GM18873 (cell line): Measurements from ENCODE around the gene SWSAP1.
"Not testable (repeated sequence)": the region's sequence is repeated elsewhere in the genome, so short reads cannot be mapped to it uniquely, and the experiment has no call there.

ENCODE experiments used
- ATAC-seq: cut with Tn5 transposase; IDR thresholded peaks from one replicate; pipeline ENCODE4 v1.9.1; 2021; ENCODE audit warnings: mild to moderate bottlenecking, moderate library complexity, moderate number of reproducible peaks; ENCODE audit not compliant: unreplicated experiment, low FRiP score

The SWSAP1 gene

DNA sequence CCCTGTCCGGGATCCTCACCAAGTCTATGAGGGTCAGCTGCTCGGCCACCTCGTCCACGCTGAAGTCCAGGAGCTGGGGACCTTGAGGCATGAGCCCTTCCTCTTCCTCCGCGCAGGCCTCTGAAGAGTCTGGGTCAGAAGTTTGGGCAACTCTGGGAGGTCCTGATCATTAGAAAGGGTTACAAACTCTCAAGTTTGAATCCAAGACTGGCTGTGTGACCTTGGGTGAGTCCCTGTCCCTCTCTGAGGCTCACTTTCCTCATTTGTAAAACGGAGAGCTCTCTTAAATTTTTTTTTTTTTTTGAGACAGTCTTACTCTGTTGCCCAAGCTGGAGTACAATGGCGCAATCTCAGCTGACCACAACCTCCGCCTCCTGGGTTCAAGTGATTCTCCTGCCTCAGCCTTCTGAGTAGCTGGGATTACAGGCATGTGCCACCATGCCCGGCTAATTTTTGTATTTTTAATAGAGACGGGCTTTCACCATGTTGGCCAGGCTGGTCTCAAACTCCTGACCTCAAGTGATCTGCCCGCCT lies 32.3 kb downstream of the SWSAP1 start:
- not testable (repeated sequence) for ATAC-seq

DNA sequence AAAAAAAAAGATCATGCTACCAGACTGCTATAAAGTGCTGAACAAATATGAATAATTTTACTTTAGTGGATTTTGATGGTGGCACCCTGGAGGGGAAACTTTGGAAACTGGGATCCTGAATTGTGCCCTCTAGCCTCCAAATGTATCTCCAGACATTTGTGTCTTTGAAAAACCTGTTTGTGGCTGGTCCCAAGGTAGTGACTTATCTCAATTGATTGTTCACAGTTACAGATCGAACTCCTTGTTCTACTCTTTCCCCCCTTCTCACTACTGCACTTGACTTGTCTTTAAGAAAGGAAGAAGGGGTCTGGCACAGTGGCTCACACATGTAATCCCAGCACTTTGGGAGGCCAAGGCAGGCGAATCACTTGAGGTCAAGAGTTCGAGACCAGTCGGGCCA lies 34.1 kb downstream of the SWSAP1 start:
- ATAC-seq = no peak

DNA sequence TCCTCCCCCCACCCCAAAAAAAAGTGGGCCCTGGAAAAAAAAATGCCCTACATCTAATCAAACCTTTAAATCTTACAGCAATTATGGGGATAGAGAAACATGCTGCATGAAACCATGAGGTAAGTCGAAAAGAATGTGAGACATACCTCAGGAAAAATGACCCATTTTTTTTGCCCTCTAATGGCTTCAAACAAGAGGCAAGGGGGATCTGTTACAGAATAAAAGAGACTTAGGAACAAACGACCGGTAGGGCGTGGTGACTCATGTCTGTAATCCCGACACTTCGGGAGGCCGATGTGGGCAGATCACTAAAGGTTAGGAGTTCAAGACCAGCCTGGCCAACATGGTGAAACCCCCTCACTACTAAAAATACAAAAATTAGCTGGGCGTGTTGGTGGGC lies 36.2 kb downstream of the SWSAP1 start:
- ATAC-seq = no peak

DNA sequence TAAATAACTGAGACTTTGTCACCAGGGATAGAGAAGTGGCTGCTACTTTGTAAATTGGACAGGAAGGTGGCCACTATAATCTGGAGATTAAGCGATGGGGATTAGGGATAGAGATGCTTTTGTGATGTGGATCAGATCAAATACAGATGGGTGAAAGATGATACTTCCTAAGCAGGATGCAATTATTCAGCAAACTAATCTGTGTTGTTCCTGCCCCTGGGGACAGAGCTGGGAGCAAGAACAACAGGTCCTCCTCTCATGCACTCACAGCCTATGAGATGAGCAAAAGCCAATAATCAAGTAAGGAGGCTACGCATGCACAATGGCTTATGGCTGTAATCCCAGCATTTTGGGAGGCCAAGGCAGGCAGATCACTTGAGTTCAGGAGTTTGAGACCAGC lies 40.1 kb downstream of the SWSAP1 start:
- no peak for ATAC-seq

DNA sequence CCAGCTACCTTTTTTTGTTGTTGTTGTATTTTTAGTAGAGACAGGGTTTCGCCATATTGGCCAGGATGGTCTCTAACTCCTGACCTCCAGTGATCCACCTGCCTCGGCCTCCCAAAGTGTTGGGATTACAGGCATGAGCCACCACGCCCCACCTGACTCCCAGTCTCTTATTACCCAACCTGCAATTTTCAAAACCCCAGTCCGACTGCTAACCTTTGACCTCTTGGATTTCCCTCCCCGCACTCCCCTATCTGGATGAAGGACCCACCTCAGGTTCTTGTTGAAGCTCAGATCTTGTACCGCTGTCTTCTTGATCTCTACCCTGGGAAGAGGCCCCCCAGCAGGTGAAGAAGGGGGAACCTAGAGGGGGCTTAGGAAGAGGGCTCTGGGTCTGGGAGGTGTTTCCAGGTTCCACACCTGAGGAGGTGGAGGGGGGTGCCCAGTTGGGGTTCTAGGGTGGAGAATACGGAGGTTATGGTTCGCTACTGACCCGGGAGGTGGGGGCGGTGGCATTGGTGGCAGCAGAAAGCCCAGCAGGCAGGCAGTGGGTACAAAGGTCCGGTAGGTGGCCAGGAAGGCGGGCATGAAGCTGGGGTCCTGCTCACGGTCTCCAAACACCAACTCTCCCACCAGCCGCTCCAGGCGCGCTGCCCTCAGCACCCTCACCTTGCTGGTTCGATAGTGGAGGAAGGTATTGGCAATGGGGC lies 42.0 kb downstream of the SWSAP1 start:
- ATAC-seq = no peak

DNA sequence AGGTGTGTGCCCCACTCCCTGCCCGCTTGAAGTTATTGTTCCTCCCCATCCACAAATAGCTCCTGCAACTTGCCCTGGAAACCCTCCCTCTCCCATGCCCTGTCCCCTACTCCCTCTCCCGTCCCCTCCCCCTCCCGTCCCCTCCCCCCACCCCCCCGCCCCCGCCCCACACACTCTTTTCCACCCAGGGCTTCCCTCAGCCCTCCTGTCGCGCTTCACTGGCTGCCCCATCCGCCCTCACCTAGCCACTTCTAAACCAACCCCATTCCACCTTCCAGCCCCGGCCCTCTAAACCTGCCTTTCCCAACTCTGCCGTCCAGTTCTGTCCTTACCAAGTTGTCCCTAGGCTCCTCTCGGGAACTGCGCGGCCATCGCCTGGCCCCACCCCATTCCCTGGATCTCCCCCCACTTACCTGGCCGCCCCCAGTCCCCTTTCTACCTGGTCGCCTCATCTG lies 43.7 kb downstream of the SWSAP1 start:
- ATAC-seq = no peak

DNA sequence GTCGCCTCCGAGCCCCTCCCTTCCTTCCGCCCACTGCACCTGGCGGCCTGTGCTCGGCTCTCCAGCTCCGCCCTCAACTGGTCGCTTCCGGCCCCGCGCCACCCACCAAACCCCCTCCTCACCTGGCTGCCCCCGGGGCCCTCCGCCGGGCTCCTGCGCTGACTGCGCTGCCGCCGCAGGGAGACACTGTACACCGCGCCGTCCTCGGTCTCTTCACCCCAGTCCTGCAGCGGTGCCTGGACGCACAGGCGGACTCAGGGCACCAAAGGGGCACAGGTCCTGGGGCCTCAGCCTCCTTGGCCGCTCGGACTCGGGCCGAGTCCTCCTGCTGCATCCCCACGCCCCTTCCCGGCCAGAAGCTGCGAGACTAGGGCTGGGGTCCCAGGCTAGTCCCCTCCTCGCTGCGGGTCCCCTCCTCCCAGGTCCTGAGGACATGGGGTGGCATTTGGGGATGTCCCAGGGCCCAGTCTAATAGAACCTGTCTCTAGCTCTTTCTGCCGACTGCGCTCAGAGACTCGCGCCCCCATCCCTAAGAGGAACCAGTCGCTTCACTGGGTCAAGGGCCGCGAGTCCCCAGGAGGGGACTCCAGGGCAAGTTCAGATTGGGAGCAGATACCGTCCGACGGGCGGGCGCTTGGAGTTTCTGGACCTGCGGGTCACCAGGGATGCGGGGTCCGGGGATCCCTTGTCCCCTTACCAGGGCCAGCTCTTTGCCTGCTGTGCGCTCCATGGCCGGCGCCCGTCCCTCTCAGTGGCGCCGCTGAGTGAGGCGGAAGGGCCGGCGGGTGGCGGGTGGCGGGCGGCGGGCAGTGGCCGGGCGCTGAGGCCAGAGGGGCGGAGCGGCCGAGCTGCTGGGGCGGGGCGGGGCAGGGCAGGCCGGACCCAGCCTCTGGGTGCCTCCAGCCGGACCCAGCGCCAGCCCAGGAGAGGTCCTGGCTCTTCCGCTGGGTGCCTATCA lies 44.4 kb downstream of the SWSAP1 start, which contains the start of gene RGL3:
TSS of gene RGL3 (minus strand) at position 766 of the 958 bp plus-strand sequence. CDS start at position 730, 36 bp downstream.
- no peak for ATAC-seq

DNA sequence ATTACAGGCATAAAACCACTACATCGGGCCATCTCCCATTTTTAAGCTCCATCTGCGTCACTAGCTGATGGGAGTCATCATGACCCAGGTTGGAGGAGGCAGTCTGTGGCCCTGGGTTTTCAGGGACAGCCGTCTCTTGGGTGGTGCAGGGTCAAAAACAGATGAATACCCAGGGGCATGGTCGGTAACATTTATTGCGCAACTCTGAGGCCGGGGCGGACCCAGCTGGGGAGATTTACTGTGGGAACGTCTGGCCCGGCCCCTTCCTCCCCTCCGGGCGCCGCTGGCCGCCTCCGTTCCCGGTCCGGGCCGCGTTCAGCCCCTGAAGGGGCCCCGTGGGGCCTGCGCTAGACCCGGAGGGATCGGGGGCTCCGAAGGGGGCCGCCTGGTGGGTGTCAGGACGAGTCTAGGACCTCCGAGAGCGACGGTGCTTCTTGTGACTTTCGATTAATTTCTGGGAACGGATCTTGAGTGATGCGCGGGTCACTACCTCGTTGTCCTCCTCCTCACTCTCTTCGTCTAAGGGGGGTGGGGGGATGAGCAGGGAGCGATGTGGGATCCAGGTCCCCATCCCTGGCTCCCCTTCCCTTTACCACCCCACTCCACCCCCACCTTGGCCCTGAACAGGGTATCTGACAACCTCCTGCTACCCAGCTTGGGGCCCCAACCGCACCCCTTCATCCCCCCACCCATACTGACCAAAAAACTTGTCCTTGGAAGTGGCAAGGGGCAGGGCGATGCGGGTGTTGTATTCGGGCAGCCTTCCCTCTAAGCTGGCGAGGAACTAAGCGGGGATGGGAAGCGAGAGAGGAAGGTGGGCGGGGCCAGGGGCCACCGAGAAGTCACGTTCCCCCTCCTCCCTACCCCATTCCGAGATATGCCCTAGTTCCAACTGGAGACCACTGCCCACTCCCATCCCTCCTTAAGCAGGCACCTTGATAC lies 46.2 kb downstream of the SWSAP1 start:
- no peak for ATAC-seq

DNA sequence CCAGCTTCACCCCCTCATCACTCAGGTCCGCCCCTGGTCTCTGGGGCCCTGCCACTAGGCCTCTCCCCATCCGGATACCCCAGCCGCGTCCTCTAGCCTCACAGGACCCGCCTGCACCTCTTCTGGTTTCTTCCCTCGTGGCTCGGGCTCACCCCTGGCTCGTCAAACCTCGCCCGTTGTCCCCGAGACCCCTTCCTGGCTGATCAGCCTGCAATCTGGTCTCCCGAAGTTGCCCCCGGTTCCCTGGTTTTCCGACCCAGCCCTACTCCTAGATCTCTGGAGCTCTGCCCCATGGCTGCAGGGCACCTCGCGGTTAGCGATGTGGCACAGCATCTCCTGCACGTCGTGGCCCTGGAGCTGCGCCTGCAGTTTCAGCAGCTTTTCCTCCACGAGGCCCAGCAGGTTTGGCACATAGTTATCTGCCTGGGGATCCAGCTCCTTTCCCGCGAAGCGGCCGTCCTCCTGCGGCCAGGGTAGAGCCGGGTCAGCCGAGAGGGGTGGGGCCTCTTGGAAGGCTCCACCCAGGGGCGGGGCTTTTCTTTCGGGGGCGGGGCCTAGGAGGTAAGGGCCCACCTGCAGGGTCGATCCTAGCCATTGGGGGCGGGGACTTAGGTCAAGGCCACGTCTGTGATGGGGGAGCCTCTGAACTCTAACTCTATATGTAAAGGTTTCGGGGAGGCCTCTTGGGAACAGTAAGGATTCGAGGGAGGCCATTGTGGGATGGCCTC lies 47.1 kb downstream of the SWSAP1 start:
- no peak for ATAC-seq

DNA sequence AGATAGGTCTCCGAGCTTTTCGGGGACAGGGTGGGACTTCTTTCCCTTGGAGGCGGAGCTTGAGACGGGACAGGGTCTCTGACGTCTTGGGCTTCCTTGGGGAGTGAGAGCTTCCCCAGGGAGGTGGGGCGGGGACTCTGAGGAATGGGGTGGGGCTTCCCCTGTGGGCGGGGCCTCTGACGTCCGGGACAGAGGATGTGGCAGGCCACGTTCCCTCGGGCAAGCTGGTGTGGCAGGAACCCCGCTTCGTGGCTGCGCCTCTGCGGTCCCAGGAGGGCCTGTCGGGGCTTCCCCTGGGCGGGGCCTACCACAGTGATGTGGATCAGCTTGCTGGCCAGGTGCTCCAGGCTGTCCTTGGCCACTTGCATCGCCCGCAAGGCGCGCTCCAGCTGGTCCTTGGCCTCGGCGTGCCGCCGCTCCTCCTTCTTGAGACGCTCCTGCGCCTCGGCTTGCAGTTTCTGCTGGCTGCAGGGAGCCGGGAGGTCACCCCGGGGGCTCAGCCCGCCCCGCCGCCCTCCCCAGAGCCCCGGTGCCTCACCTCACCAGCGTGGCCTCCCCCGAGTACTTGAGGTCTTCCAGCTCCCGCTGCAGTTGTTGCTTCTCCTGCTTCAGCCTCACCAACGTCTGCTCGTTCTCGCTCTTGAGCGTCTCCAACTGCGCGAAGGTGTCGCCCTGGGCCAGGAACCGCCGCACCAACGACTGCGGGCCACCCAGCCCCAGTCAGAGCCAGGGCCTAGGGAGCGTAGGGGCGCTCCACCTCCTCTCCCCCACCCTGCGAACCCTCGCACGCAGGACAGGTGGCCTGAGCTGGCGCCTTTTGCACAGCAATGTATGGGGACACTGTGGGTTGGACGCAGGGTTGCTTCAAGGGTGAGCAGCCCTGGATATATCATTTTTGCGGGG lies 47.9 kb downstream of the SWSAP1 start:
- ATAC-seq = no peak

DNA sequence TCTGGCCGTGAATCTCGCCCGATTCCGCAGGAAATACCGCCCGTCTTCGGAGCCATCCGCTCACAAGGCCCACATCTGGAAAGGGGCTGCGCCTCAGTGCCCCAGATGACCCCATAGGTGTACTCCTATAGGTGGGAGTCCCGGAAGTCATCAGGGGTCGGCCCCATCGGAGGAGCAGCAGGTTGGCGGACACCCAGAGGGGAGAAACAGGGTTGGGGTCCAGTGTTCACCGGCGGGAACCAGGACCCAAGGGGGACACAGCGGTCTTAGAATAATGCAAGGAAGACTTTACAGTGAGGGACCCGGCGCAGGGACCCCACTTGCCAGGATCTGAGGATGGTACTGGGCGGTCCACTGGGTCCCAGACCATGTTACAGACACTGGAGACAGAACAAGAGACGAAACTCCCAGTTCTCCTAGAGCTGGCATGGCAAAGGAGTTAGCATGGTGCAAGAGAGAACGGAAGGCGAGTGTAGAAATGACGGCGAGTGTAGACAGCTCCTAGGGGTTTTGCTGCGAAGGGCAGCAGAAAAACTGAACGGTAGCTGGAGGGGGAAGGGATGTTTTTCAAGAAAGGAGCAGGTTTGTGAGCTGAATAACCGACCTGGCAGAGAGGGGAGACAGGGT lies 48.8 kb downstream of the SWSAP1 start:
- no peak for ATAC-seq

DNA sequence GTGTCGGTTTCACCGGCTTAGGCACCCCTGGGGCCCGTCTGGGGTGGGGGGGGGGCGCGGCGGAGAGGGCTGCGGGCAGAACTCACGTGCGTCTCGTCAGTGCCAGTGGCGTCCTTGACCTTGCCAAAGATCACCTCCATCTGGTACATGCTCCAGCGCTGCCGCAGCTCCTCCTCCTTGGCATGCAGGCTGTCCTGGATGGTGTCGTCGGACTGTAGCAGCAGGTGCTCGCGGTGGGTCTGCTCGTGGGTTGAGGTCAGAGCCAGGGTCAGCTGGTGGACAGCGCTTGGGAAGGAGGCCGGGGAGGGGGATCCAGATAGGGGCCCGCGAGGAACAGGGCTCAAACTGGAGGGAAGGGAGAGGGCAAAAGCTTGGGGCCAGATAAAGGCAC lies 49.3 kb downstream of the SWSAP1 start:
- no peak for ATAC-seq
